Upper lobe of left lung (tissue), 4 donors: ENCODE measurements around the gene TAOK3.
A peak's percentile ranks its signal among the peaks of the same experiment; 100 is the strongest.

ENCODE experiments used
- CTCF ChIP-seq, 6 experiments: fragments of 450-650 bp in 4 of 6; fragments of 200-600 bp in 2 of 6; sonication (generic) in 2 of 6; IDR thresholded peaks; one replicate each; pipeline ENCODE4 v1.5.1; 2016 to 2019; ENCODE audit warnings: antibody characterized with exemption in 6 of 6
- EP300 ChIP-seq, 4 donors: sonication (generic); formaldehyde crosslinking; IDR thresholded peaks; one replicate each; pipeline ENCODE4 v1.5.1; 2017; ENCODE audit warnings: antibody characterized with exemption in 4 of 4, control low read depth in 2 of 4
- POLR2A ChIP-seq, 4 donors: fragments of 450-650 bp; IDR thresholded peaks; one replicate each; pipeline ENCODE4 v1.5.1; 2016 to 2017; ENCODE audit warnings: antibody characterized with exemption in 4 of 4, mild to moderate bottlenecking in 2 of 4
- POLR2AphosphoS5 ChIP-seq, 2 donors: sonication (generic); formaldehyde crosslinking; IDR thresholded peaks; one replicate each; pipeline ENCODE4 v1.5.1; 2017; ENCODE audit warnings: antibody characterized with exemption in 2 of 2

GRCh38 chr12:118135788-118136558 lies 236.7 kb downstream of the TAOK3 start, which contains the start of gene PEBP1:
- TF ChIP-seq POLR2A (IDR thresholded peaks at IDR 0.05) = peak in 2 of 4 donors; percentile 90 to 96
- TF ChIP-seq POLR2AphosphoS5 (IDR thresholded peaks at IDR 0.05) = peak; percentile 83 to 93
- TF ChIP-seq CTCF (IDR thresholded peaks at IDR 0.05) = peak in 3 of 6 experiments; percentile 24 to 29 (median 26)
- TF ChIP-seq EP300 (IDR thresholded peaks at IDR 0.05) = peak in 1 of 4 donors; percentile 60
